Mucosa of gallbladder (tissue), 1 donor: ENCODE measurements around the gene ALDH7A1. TPM values are rescaled to one million over a fixed set of nuclear protein-coding genes. Genes with fewer than 3 reads are reported as not detected.
"Not testable (repeated sequence)": the region's sequence is repeated elsewhere in the genome, so short reads cannot be mapped to it uniquely, and the experiment has no call there.

Experiments
- DNase-seq: peaks from one replicate; pipeline ENCODE4 v3.0.0-alpha.2; 2020; ENCODE audit warnings: low spot score
- total RNA-seq: library from RNA; stranded (reverse); gene quantifications from one replicate; pipeline ENCODE4 v1.2.1, GENCODE V29; 2021
- donor health status: DM: no; HTN: no; CAD: no.

ALDH7A1 gene
- total RNA-seq, 1 donor from 2014 or later, result 42.6 TPM

- no peak for DNase-seq
Observed at GRCh38 chr5:126535856-126536545, 59.0 kb downstream of the ALDH7A1 start.

- no peak for DNase-seq
Observed at GRCh38 chr5:126534553-126534952, 60.5 kb downstream of the ALDH7A1 start.

GRCh38 chr5:126531543-126532120 lies 63.4 kb downstream of the ALDH7A1 start:
- DNase-seq, result no peak

GRCh38 chr5:126527892-126528291 lies 67.1 kb downstream of the ALDH7A1 start:
- no peak for DNase-seq

- DNase-seq, result no peak
Observed at GRCh38 chr5:126527158-126527557, 67.9 kb downstream of the ALDH7A1 start.

- no peak for DNase-seq
Observed at GRCh38 chr5:126526493-126526892, 68.5 kb downstream of the ALDH7A1 start.

- peak; percentile 46 for DNase-seq
Observed at GRCh38 chr5:126525630-126526245, 69.3 kb downstream of the ALDH7A1 start.

- DNase-seq, result no peak
Observed at GRCh38 chr5:126523818-126524510, 71.1 kb downstream of the ALDH7A1 start.

GRCh38 chr5:126521130-126521529 lies 73.9 kb downstream of the ALDH7A1 start:
- no peak for DNase-seq

- no peak for DNase-seq
Observed at GRCh38 chr5:126520593-126520953, 74.4 kb downstream of the ALDH7A1 start.

GRCh38 chr5:126519637-126520592 lies 75.1 kb downstream of the ALDH7A1 start:
- peak; percentile 14 for DNase-seq

GRCh38 chr5:126519223-126519622 lies 75.8 kb downstream of the ALDH7A1 start:
- DNase-seq, result not testable (repeated sequence)

- no peak for DNase-seq
Observed at GRCh38 chr5:126516852-126517251, 78.2 kb downstream of the ALDH7A1 start.

GRCh38 chr5:126516133-126516532 lies 78.9 kb downstream of the ALDH7A1 start:
- DNase-seq, result no peak

GRCh38 chr5:126515337-126515736 lies 79.7 kb downstream of the ALDH7A1 start:
- no peak for DNase-seq

GRCh38 chr5:126514558-126515141 lies 80.4 kb downstream of the ALDH7A1 start:
- no peak for DNase-seq

- DNase-seq, result no peak
Observed at GRCh38 chr5:126514131-126514557, 80.9 kb downstream of the ALDH7A1 start.

- DNase-seq, result no peak
Observed at GRCh38 chr5:126513703-126514102, 81.3 kb downstream of the ALDH7A1 start.

- no peak for DNase-seq
Observed at GRCh38 chr5:126513302-126513701, 81.7 kb downstream of the ALDH7A1 start.

GRCh38 chr5:126512451-126512850 lies 82.6 kb downstream of the ALDH7A1 start:
- DNase-seq, result no peak

- DNase-seq, result no peak
Observed at GRCh38 chr5:126511961-126512360, 83.1 kb downstream of the ALDH7A1 start.
